Hepatocyte (in vitro differentiated cells): Measurements from ENCODE around the gene EEF1AKMT3.

Experiments
- CTCF ChIP-seq: fragments of 200-600 bp; sonication (generic); IDR thresholded peaks from 2 replicates; pipeline ENCODE4 v1.5.1; 2016; ENCODE audit warnings: antibody characterized with exemption, mild to moderate bottlenecking; ENCODE audit not compliant: poor library complexity
- EZH2 ChIP-seq: fragments of 200-600 bp; sonication (generic); IDR thresholded peaks from 2 replicates; pipeline ENCODE4 v1.6.1; 2016; ENCODE audit warnings: antibody characterized with exemption, mild to moderate bottlenecking, borderline replicate concordance
- EZH2phosphoT487 ChIP-seq: fragments of 200-600 bp; sonication (generic); IDR thresholded peaks from one replicate; pipeline ENCODE4 v1.6.1; 2018; ENCODE audit warnings: antibody characterized with exemption, mild to moderate bottlenecking, low read depth, moderate library complexity; ENCODE audit not compliant: unreplicated experiment, severe bottlenecking

GRCh38 chr12:57821474-57822214 is 49.2 kb downstream of the EEF1AKMT3 start:
- TF ChIP-seq EZH2phosphoT487 = no peak
- no peak for TF ChIP-seq EZH2
- TF ChIP-seq CTCF = no peak
